NCI-H510A (cell line): ENCODE data around the gene AIDA.
"Not testable (repeated sequence)": the region's sequence is repeated elsewhere in the genome, so short reads cannot be mapped to it uniquely, and the experiment has no call there.

Experiments used
- DNase-seq: peaks from one replicate; lab custom pipeline; 2025; lab: John Stamatoyannopoulos, UW

Gene AIDA, protein sequence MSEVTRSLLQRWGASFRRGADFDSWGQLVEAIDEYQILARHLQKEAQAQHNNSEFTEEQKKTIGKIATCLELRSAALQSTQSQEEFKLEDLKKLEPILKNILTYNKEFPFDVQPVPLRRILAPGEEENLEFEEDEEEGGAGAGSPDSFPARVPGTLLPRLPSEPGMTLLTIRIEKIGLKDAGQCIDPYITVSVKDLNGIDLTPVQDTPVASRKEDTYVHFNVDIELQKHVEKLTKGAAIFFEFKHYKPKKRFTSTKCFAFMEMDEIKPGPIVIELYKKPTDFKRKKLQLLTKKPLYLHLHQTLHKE

DNA sequence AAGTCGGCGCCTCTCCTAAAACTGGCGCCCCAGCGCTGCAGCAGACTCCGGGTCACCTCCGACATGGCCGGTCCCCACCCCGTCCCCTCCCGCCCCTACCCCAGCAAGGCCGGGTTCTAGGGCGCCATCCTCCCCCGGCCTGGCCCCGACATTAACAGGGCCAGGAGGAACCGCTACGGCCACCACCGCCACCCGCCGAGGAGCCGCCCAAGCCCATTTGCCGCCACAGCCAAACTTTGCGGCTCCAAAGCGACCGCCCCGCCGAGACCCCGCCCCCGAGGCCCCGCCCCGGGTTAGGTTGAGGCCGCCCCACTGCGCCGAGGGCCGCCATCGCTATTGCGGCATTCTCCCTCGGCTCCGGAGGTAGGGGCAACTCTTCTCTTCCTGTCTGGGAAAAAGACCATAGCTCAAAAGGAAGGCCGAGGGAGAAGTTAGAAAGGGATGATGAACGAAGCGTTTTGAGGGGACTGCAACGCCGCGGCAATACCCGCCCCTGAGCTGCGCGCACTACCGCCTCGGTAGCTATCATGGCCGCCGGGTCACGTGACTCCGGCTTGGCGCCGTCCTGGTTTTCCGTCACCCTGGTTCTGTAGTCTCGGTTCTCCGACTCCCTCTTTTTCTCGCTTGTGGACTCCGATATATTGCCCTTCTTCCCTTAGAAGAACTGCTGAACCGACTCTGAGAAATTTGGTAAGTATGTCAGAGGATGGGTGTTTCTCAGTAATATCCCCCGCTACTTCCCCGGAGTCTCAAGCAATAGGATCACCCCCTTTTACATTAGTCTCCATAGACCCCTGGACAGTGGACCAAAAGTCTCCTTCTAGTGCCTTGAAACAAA lies at the start of gene AIDA, which contains the start of gene BROX:
Gene AIDA (minus strand): TSS at position 239 of the 838 bp plus-strand sequence. CDS start 174 bp downstream, at position 65.
Gene BROX (plus strand): TSS at position 312 of the 838 bp plus-strand sequence. CDS start 3,136 bp downstream, outside the sequence.
- peak; percentile 70 for DNase-seq

DNA sequence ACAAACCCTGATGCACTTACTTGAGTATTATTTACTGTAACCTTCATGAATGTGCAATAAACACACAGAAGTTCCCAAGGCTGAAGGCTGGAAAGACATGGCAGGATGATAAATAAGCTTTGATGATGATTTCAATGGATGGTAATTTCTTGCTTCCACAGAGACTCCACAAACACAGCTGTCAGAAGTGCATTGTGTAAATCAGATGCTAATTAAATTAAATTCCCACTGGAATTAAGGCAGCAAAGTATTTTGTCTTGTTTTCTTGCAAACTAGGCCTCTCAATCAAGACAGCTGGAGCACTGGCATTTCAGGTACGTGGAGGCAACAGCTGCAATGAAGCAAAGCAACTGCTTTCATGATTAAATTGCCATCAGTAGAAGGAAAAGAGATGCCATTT lies 48.8 kb upstream of the AIDA start:
- DNase-seq: no peak

DNA sequence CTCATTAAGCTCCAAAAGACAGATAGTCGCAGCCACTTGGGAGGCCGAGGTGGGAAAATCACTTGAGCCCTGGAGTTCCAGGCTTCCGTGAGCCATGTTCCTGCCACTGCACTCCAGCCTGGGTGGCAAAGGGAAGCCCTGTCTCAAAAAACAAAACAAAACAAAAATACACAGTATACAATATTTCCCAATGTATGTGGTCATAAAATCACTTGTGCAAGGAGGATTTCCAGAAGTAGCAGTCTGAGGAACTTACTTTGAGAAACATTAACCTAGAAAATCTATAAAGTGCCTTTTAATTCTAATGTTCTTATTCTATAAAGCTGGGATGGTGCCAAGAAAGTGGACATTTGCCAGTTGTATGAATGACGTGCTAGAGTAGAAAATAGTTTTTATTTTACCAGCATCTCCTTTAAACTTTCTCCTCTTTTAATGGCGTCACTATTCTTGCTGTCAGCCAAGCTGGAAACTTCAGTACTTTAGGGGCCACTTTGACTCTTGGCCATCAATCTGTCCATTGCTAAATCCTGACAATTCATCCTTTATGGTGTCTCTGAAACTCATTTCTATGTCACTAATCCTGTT lies 47.3 kb upstream of the AIDA start:
- no peak for DNase-seq

DNA sequence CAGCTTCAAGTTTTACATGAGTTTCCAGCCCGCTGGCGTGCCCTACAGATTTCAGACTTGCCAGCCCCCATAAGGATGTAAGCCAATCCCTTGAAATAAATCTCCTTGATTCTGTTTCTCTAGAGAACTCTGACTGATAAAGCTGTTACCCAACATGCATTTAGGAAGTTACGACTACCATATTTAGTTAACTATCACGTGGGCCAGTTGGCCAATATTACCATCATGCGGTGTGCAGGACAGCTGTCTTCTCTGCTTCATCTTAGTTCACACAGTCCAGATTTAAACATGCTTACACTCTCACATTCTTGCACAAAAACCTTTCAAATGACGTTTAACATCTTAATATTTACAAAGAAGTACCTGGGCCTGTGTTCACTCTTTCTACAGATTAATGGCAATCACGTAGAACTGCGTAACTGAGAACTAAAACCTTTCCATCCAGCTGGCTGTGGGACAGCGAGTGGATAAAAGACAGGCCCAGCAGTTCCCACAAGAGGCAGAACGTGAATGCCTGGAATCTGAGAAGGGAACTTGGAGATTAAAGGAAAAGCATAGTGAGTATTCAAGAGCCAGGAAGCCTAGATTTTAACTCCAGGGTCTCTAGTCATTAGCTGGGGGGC lies 45.5 kb upstream of the AIDA start:
- DNase-seq: no peak

DNA sequence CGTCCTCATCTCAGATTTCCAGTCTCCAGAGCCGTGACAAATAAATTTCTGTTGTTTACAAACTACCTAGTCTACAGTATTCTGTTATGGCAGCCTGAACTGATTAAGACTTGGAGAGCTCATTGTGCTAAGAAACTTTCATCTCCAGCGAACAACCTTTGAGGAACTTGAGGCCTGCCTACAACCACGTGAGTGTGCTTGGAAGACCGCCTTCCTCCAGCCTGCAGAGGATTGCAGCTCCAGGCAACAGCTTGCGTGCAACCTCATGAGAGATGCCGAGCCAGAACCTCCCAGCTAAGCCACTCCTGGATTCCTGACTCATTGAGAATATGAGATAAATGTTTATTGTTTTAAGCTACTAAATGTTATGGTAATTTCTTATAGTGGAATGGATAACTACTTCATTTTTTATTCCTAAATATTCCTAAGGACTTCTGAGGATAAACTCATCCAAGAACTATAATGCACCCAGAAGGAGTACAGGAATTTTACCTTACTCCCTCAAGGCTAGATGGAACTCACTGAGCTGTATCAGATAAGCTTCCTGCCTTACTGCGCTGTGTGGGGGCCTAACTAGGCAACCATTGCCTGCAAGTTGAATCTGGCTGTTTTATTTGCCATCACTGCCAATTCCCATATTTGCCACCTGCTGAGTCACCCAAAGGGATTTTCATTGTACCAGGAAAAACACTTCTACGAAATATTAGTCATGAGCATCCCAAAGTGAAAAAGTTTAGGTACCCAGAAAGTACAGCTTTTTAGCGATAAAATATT lies 42.3 kb upstream of the AIDA start:
- DNase-seq: no peak

DNA sequence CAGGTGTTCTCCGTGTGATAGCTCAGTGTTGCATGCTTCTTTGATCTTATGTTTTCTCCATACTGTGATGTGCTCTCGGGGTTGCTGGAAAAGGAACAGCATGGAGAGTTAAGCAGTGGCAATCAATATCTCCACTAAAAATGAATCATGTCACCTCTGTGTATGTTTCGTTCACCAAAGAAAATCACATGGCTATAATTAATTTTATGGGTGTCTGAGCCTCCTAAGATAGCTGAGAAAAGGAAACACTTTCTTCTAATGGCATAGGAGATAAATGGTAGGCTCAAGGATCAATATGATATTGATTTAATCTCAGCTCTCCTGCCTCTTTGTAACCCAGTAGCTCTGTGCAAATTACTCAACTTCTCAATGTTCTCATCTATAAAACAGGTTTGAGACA lies 39.0 kb upstream of the AIDA start:
- no peak for DNase-seq

DNA sequence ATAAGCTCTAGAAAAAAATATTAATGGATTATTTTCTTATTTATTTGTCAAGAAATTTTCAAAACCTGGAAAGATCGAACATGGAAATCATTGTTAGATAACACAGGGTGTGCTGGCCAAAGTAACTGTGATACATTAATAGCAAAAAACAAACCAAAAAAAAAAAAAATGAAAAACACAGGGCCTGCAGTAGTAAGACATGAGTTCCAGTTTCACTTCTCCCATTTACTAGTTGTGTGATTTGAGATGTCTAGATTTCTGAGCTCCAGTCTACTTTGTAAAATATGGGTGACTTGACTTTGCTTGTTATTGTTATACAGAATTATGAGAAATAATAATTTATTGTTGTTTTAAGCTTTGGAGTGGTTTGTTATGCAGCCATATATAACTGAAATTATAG lies 38.4 kb upstream of the AIDA start:
- DNase-seq: no peak

DNA sequence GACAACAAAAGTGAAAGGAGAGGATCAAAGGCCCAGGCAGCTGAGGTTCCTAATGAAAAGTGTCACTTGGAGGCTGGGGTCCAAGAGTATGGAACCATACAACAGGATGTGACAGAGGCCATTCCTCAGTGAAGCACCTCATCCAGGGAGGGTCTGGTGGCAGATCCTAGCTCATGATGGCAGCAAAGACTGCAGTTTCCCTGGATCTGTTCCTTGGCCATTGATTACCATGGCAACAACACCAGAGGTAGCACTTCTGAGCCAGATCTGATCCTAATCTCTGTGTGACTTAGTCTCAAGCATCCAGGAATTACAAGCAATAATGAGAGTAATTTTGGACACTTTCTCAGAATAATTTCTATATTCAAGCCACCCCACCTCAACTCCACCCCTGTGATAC lies 37.6 kb upstream of the AIDA start:
- DNase-seq: no peak

DNA sequence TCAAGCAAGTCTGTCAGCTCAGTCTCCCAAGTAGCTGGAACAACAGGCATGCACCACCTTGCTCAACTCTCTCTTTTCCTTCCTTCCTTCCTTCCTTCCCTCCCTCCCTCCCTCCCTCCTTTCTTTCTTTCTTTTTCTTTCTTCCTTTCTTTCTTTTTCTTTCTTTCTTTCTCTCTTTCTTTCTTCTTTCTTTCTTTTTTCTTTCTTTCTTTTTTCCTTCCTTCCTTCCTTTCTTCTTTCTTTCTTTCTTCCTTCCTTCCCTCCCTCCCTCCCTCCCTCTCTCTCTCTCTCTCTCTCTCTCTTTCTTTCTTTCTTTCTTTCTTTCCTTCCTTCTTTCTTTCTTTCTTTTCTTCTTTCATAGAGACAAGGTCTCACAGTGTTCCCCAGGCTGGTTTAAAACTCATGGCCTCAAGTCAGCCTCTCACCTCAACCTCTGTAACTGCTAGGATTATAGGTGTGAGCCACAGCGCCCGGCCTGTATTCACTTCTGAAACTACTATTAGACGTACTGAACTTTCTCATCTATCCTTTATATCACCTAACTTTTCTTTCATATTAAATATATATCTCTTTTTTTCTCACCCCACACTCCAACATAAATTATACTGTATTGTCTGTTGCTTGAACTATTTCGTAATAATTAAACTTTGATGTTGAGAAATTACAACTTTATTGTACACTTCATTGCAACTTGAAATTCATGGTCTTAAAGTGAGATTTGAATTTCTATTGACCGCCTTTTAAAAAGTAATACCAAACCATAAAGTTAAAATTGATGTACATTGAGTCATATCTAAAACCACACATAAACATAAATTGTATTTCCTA lies 29.6 kb upstream of the AIDA start:
- not testable (repeated sequence) for DNase-seq

DNA sequence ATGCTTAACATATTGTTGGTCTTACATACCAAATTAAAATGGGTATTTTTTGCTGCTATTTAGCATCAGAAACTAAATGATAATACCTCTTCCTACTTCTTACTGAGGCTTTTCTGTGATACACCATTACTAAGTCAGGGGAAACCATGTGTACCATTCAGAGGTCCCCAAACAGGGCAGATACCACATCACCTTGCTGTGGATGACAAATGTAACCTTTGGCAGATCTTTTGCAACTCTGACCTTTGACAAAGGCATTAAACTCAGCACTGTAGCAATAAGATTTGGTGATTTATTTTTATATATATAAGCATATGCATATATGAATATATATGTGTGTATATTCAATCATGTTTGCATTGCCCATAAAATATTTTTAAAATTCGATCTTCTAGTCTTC lies 27.6 kb upstream of the AIDA start:
- DNase-seq: no peak

DNA sequence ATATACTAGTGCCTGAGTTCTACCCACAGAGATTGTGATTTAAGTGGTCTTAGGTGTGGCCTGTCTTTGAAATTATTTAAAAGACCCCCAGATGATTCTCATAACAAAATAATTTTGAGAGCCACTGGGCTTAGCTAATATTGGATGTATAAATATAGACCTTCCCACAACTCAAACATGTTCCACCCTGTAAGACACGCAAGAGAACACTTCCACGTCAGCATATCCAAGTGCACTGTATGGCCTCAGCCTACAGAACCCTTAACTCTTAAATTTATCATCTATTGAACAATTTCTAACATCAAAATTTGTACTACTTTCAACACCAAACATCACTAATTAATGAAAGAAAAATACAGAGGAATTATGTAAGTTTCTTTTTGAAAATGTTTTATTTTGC lies 27.2 kb upstream of the AIDA start:
- DNase-seq: no peak

DNA sequence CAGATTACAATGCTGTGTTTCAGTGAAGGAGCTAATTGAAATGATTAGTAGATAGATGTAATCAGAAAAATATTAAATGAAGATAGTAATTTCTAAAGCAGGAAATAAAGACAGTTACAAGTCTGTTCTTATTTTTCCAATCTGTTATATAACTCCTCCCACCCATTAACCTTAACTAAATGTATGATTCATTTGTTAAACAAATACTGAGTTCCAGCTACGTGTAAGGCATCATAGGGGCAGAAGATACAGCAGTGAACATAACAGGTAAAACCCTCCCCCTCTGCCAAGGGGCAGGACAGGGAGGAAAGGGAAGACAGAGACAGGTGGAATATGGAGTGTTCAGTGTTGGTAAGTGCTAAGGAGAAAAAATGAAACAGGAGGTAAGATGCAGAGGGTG lies 24.7 kb upstream of the AIDA start, which contains the start of gene FAM177B:
Gene FAM177B (plus strand): TSS at position 231 of the 400 bp plus-strand sequence. CDS start 9,344 bp downstream, outside the sequence.
- no peak for DNase-seq

DNA sequence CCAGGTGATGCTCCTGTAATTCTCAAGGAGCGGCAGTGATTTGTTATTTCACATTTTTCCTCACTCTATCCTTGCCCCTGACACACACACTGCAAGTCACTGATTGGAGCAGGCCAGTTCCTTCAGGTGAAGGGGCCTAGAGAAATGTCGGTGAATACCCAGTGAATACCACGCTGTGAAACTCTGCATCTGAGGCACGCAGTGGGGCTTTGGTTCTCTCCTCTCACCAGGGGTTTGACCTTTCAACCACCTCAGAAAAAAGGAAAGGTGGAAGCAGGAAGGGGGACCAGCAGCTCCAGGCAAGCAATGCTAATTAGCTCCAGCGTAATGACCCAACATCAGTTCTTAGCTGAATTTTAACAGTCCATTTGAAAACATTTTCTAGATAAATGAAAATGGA lies 24.2 kb upstream of the AIDA start:
- no peak for DNase-seq

DNA sequence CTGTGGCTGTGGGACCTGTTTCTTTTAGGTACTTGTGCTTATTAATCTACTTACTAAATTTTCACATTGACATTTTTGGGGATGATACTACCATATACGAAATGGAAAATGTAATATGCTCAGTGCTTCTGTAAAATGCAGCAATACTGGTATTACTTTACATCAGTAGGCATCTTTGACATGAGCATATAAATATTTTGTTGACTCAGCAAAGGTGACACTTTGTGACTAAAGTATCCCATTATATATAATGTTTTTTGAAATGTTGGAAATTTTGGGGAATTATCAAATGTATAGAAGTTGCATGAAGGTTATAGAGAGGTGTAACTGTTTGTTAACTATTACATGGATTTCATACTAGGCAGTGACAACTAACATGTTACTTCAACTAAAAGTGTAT lies 22.4 kb upstream of the AIDA start:
- no peak for DNase-seq

DNA sequence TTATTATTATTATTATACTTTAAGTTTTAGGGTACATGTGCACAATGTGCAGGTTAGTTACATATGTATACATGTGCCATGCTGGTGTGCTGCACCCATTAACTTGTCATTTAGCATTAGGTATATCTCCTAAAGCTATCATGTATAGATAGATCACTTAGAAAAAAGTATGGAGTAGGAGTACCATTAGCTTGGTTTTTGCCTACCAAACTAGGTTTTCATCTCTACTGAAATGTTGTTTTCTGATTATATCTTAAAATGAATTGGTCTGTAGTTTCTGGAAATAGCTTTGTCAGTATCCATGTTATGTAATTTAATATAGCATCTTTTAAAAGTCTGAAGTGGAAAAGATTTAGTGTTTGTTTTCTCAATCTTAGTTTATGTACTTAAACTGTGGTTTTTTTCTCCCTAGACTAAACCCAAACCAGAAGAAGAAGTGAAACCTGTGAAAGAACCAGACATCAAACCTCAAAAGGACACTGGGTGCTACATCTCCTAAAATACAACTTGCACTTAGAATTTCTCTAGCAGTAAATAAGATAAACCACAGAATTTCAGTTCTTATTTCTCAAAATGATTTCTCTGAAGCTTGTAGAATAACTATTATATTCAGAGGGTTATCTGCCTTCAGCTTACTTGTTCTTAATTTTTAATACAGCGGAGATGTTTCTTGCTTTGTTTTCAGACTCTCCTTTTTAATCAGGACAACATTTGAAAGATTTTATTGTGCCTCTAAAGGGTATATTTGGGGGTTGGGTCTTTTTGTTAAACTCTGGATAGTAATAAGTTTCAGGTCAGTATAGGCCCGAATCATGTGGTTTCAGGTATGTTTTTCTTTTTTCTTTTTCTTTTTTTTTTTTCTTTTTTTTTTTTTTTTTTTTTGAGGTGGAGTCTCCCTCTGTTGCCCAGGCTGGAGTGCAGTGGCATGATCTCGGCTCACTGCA lies 20.2 kb upstream of the AIDA start:
- DNase-seq: no peak

DNA sequence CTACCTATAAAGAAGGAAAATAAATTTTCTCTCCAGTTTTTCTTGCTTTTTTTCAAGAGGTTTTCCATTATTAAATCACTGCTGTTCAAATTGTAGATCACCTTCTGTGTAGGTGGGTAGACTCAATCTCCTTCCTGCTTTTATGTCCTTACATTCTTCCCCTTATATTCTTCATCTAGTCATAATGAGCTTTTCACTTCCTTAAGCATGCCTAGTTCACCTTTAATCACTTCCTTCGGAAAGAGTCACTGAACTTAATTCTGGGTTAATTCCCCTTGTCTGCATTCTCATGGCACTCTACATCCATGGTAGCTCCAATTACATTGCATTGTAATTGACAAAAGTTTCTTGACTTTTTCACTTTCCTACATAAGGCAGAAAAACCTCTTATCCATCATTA lies 18.6 kb upstream of the AIDA start:
- no peak for DNase-seq

DNA sequence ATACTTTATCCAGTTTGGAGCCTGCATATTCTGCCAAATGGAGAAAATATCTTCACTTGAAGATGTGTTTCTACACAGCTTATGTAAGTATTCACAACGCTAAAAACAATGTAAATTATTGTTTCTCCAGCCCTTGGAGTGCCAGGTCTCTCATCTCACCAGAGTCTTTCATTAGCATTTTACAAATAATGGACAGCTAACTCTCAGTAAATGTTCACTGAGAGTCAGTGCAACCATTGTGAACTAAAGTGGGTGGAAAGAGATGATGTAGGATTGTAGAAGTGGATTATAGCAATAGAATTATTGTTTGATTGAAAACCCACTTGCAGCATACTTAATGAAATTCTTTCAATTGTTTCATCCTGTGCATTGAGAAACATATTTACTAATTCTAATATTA lies 16.5 kb upstream of the AIDA start:
- DNase-seq: no peak

DNA sequence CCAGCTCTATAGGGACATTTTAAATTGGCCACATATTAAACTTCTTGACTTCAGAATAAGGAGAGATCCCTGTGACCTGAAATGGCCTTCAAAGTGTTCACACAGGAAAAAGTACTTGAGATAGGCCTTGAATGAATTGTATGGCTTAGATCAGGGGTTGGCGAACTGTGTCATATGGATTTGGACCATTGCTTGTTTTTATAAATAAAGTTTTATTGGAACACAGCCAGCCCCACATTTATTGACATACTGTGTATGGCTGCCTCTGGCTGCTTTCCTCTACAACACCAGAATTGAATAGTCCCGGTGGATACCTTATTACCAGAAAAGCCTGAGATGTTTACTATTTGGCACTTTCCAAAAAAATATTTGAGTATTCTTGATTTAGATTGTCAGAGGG lies 4.1 kb upstream of the AIDA start:
- DNase-seq: no peak
